ENCODE data around the gene RAB3GAP2. TPM values are rescaled to one million over a fixed set of nuclear protein-coding genes. Genes with fewer than 3 reads are reported as not detected.
A peak's percentile ranks its signal among the peaks of the same experiment; 100 is the strongest.

RAB3GAP2 gene
- total and polyA plus RNA-seq, 2 of the 13 experiments (the other 11 are each of a cell fraction or from before 2014, with no cell fraction given): 22.6 to 25.0 TPM

GRCh38 chr1:220272047-220272840 is at the start of gene RAB3GAP2 (continued):
- TF ChIP-seq AKNA (CRISPR knock-in tag; IDR thresholded peaks at IDR 0.05; ENCODE audit: borderline replicate concordance) (no peak), HIVEP1 (CRISPR knock-in tag; IDR thresholded peaks at IDR 0.05) (peak; percentile 65), ZNF407 (CRISPR knock-in tag; IDR thresholded peaks at IDR 0.05; ENCODE audit: not compliant biosample characterization) (peak; percentile 35), HOXA9 (CRISPR knock-in tag; IDR thresholded peaks at IDR 0.05; ENCODE audit: borderline replicate concordance) (no peak), KIAA2018 (CRISPR knock-in tag; IDR thresholded peaks at IDR 0.05; ENCODE audit: borderline replicate concordance) (no peak)
